CD4-positive, alpha-beta T cell treated with Interleukin-1 beta for 1 hour (primary cell): ENCODE data around the gene PCGF3.
"Not testable (repeated sequence)": the region's sequence is repeated elsewhere in the genome, so short reads cannot be mapped to it uniquely, and the experiment has no call there.

Experiments
- DNase-seq, 2 donors: peaks; one replicate each; pipeline ENCODE4 v3.0.0-alpha.2; 2020 to 2022

The PCGF3 gene

GRCh38 chr4:806979-807378 lies 101.3 kb downstream of the PCGF3 start:
- DNase-seq: not testable (repeated sequence)

GRCh38 chr4:807792-808191 lies 102.2 kb downstream of the PCGF3 start:
- DNase-seq: no peak

- DNase-seq: no peak
Measured at GRCh38 chr4:808860-809570, 103.4 kb downstream of the PCGF3 start.

GRCh38 chr4:813900-814299 lies 108.3 kb downstream of the PCGF3 start:
- no peak for DNase-seq

- DNase-seq: no peak
Measured at GRCh38 chr4:814312-814850, 108.7 kb downstream of the PCGF3 start.

GRCh38 chr4:815464-816146 lies 110.0 kb downstream of the PCGF3 start:
- no peak for DNase-seq

- DNase-seq: no peak
Measured at GRCh38 chr4:818106-818921, 112.7 kb downstream of the PCGF3 start.

- DNase-seq: no peak
Measured at GRCh38 chr4:819401-820229, 114.0 kb downstream of the PCGF3 start.
